Globus pallidus (tissue), 1 donor: Measurements from ENCODE around the gene LTBR.

Experiments
- DNase-seq: peaks from one replicate; pipeline ENCODE4 v3.0.0-alpha.2; 2015; ENCODE audit warnings: low spot score

LTBR gene

GRCh38 chr12:6368906-6369525 lies 14.9 kb upstream of the LTBR start:
- DNase-seq: no peak

- DNase-seq: no peak
Measured at GRCh38 chr12:6369916-6370575, 13.9 kb upstream of the LTBR start.

GRCh38 chr12:6370576-6370935 lies 13.4 kb upstream of the LTBR start:
- no peak for DNase-seq

- no peak for DNase-seq
Measured at GRCh38 chr12:6370994-6371754, 12.8 kb upstream of the LTBR start.

GRCh38 chr12:6372403-6373003 lies 11.5 kb upstream of the LTBR start:
- DNase-seq: no peak

GRCh38 chr12:6373022-6373787 lies 10.8 kb upstream of the LTBR start:
- no peak for DNase-seq

- DNase-seq: no peak
Measured at GRCh38 chr12:6374028-6374785, 9.8 kb upstream of the LTBR start.

GRCh38 chr12:6374786-6375160 lies 9.2 kb upstream of the LTBR start:
- DNase-seq: no peak

GRCh38 chr12:6375269-6376078 lies 8.5 kb upstream of the LTBR start, which contains the start of gene SCNN1A:
TSS of gene SCNN1A (minus strand) at chr12:6375563. CDS start at chr12:6374783, 780 bp downstream.
- DNase-seq: no peak

GRCh38 chr12:6376079-6376869 lies 7.7 kb upstream of the LTBR start:
- no peak for DNase-seq

GRCh38 chr12:6376870-6377666 lies 6.9 kb upstream of the LTBR start:
- DNase-seq: no peak

GRCh38 chr12:6377667-6377994 lies 6.3 kb upstream of the LTBR start:
- DNase-seq: no peak

GRCh38 chr12:6378709-6379472 lies 5.1 kb upstream of the LTBR start:
- DNase-seq: peak; percentile 24

GRCh38 chr12:6380141-6381121 lies 3.5 kb upstream of the LTBR start:
- no peak for DNase-seq

GRCh38 chr12:6382371-6382770 lies 1.6 kb upstream of the LTBR start:
- no peak for DNase-seq

- no peak for DNase-seq
Measured at GRCh38 chr12:6382982-6383381, 980 bp upstream of the LTBR start.
